Activated CD8-positive, alpha-beta T cell treated with anti-CD3 and anti-CD28 coated beads for 36 hours (primary cell): ENCODE results near the gene DYNC1LI1. TPM values are rescaled to one million over a fixed set of nuclear protein-coding genes. Genes with fewer than 3 reads are reported as not detected.

Experiments used
- ATAC-seq: fragments of 200-7000 bp; cut with Tn5 transposase; one replicate; pipeline ENCODE4 v1.10.0; 2021; ENCODE audit warnings: mild to moderate bottlenecking, moderate library complexity
- CTCF ChIA-PET: fragments of 350-600 bp; sonication (Branson Sonifier 250); formaldehyde crosslinking; loops from one replicate; lab custom pipeline; 2021; ENCODE audit warnings: antibody characterized with exemption; lab: Charles Lee
- POLR2A ChIA-PET: fragments of 350-600 bp; sonication (Branson Sonifier 250); formaldehyde crosslinking; loops from one replicate; lab custom pipeline; 2021; ENCODE audit warnings: antibody characterized with exemption; lab: Charles Lee
- DNase-seq: peaks from one replicate; pipeline ENCODE4 v3.0.0-alpha.2; 2020
- H3K27ac Mint-ChIP-seq: one replicate; pipeline ENCODE4 v1.8.0; 2021; ENCODE audit warnings: mild to moderate bottlenecking, mixed read lengths
- H3K27me3 Mint-ChIP-seq: one replicate; pipeline ENCODE4 v1.8.0; 2021; ENCODE audit warnings: mixed read lengths
- H3K36me3 Mint-ChIP-seq: one replicate; pipeline ENCODE4 v1.8.0; 2021; ENCODE audit warnings: low read depth, mixed read lengths
- H3K4me1 Mint-ChIP-seq: one replicate; pipeline ENCODE4 v1.8.0; 2021; ENCODE audit warnings: low read depth, mixed read lengths
- H3K4me3 Mint-ChIP-seq: one replicate; pipeline ENCODE4 v1.8.0; 2021; ENCODE audit warnings: mild to moderate bottlenecking, moderate library complexity, mixed read lengths
- H3K9me3 Mint-ChIP-seq: one replicate; pipeline ENCODE4 v1.8.0; 2021; ENCODE audit warnings: mixed read lengths
- CTCF ChIP-seq: fragments of 200-600 bp; IDR thresholded peaks from one replicate; pipeline ENCODE4 v1.8.0; 2022; ENCODE audit warnings: antibody characterized with exemption, mild to moderate bottlenecking
- intact Hi-C: fragments of 100-400 bp; cut with micrococcal nuclease; formaldehyde crosslinking; loops from one replicate; pipeline ENCODE4 v1.10.0; 2022
- microRNA-seq: library from miRNA; unstranded; fragments of <30 nt; microRNA quantifications from one replicate; pipeline ENCODE4 v1.2.0, GENCODE V29; 2022; ENCODE audit warnings: borderline microRNAs expressed, borderline replicate concordance
- total RNA-seq, 2 experiments: library from RNA; stranded (reverse); gene quantifications; one replicate each; pipeline ENCODE4 v1.2.3, GENCODE V29; 2021

Gene DYNC1LI1
- total RNA-seq, 2 experiments from 2014 or later: 31.0 to 31.8 TPM

- peaks cover 25% of the 10 kb centered on the region for H3K4me1 Mint-ChIP-seq
- intact Hi-C loops: no loop called here
- peaks cover 53% of the 10 kb centered on the region for H3K36me3 Mint-ChIP-seq
- H3K27ac Mint-ChIP-seq: no peak overlapping the region
- no peak for ATAC-seq
- H3K27me3 Mint-ChIP-seq: no peaks in the 10 kb centered on the region
- no peak for TF ChIP-seq CTCF
- no peaks in the 10 kb centered on the region for H3K9me3 Mint-ChIP-seq
- ChIA-PET POLR2A (no interaction called here), CTCF (interaction anchor here (0.9 to 3.0 kb wide), 5 partner anchors 10 to 109 kb away, joined by 3 to 14 read pairs (median 4); no protein-coding TSS in a partner anchor)
- H3K4me3 Mint-ChIP-seq: no peak overlapping the region
- DNase-seq: no peak
Observed at GRCh38 chr3:32480604-32481003, 90.1 kb downstream of the DYNC1LI1 start.

Small RNAs within 50 kb of the gene (microRNA-seq; reads per million reads assigned to microRNA genes)
- not detected for gene MIR548AY

Other genes starting within 250 kb of the DYNC1LI1 start
- 10 to 100 TPM; 36.1 to 37.2 TPM for gene CMTM7, start 179.0 kb downstream of the DYNC1LI1 start, total RNA-seq
- 10 to 100 TPM; 49.8 to 50.1 TPM for gene CMTM6, start 68.0 kb downstream of the DYNC1LI1 start, total RNA-seq
- gene CNOT10, start 114.3 kb upstream of the DYNC1LI1 start, total RNA-seq: 10 to 100 TPM; 58.5 to 61.0 TPM
- gene TRIM71, start 247.1 kb upstream of the DYNC1LI1 start, total RNA-seq: under 1 TPM; 0.18 to 0.22 TPM